ENCODE data around the gene LRRTM3. TPM values are rescaled to one million over a fixed set of nuclear protein-coding genes. Genes with fewer than 3 reads are reported as not detected.

The LRRTM3 gene
- total and polyA plus RNA-seq, 7 donors, result 0.01 to 0.03 TPM; not detected in 5

DNA sequence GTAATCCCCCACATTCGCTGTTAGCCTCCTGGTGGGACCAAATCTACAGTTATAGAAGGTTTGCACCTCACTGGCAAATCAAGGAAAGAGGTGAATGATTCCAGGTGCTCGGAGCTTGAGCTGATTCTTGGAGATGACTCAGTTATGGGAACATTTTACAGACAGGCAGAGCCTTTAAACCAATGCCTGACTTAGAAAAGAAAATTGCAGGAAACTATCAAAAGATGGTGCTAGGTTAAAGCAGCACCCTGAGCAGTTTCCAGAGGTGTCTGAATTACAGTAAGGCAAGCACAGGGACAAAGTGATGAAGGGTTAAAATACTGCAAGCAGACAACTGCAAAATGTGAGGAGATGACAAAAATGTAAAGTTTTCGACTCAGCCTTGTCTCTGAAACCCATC lies 2.9 kb downstream of the LRRTM3 start:
- peaks cover 15% of the 10 kb centered on the region for H3K4me1 ChIP-seq
- WGBS, 3 donors, result 23 to 37% (median 25%) methylated on average over 3 of the region's 3 CpGs
- DNase-seq (no peak), ATAC-seq (no peak)
- H3K36me3 ChIP-seq (ENCODE audit: insufficient read depth in 1 of 2, low read depth in 1 of 2), result no peaks in the 10 kb centered on the region
- no peak overlapping the region for H3K27ac ChIP-seq
- TF ChIP-seq, protein P1, sequence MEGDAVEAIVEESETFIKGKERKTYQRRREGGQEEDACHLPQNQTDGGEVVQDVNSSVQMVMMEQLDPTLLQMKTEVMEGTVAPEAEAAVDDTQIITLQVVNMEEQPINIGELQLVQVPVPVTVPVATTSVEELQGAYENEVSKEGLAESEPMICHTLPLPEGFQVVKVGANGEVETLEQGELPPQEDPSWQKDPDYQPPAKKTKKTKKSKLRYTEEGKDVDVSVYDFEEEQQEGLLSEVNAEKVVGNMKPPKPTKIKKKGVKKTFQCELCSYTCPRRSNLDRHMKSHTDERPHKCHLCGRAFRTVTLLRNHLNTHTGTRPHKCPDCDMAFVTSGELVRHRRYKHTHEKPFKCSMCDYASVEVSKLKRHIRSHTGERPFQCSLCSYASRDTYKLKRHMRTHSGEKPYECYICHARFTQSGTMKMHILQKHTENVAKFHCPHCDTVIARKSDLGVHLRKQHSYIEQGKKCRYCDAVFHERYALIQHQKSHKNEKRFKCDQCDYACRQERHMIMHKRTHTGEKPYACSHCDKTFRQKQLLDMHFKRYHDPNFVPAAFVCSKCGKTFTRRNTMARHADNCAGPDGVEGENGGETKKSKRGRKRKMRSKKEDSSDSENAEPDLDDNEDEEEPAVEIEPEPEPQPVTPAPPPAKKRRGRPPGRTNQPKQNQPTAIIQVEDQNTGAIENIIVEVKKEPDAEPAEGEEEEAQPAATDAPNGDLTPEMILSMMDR (IDR thresholded peaks at IDR 0.05), result no peak
- no peaks in the 10 kb centered on the region for H3K9me3 ChIP-seq
- peaks cover 4 to 5% (median 5%) of the 10 kb centered on the region in 3 donors for H3K27me3 ChIP-seq (ENCODE audit: insufficient read depth in 3 of 3, low read length in 2 of 3)
- no peak overlapping the region for H3K4me3 ChIP-seq
- intact Hi-C loops (cut with DNase I), result no loop called here

DNA sequence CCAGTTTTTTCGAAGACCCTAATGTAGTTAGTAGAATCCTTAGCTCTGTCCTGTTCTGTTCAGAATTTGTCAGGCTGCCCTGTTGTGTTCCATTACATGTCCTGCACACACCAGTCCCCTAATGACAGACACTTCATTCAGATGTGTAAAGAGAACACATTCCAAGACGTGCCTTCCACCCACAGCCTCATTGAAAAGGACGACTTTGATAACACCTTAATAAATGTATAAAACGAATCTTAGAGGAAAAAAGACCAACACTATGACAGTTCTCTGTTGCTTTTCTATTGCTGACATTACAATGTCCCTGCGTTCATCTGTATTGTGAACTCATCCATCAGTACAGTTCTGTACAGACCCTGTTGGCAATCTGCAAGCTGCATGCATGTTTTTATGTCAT lies 3.5 kb downstream of the LRRTM3 start:
- ATAC-seq (no peak), DNase-seq (no peak)
- Histone ChIP-seq H3K36me3 (ENCODE audit: insufficient read depth in 1 of 2, low read depth in 1 of 2) (no peaks in the 10 kb centered on the region), H3K27me3 (ENCODE audit: insufficient read depth in 3 of 3, low read length in 2 of 3) (peaks cover 4 to 5% (median 5%) of the 10 kb centered on the region in 3 donors), H3K4me3 (no peak overlapping the region), H3K9me3 (no peaks in the 10 kb centered on the region), H3K4me1 (peaks cover 15% of the 10 kb centered on the region), H3K27ac (no peak overlapping the region)
- TF ChIP-seq, protein P1 (IDR thresholded peaks at IDR 0.05), result no peak
- 25 to 45% (median 29%) methylated on average over 5 of the region's 5 CpGs for WGBS, 3 donors
- intact Hi-C loops (cut with DNase I), result no loop called here

DNA sequence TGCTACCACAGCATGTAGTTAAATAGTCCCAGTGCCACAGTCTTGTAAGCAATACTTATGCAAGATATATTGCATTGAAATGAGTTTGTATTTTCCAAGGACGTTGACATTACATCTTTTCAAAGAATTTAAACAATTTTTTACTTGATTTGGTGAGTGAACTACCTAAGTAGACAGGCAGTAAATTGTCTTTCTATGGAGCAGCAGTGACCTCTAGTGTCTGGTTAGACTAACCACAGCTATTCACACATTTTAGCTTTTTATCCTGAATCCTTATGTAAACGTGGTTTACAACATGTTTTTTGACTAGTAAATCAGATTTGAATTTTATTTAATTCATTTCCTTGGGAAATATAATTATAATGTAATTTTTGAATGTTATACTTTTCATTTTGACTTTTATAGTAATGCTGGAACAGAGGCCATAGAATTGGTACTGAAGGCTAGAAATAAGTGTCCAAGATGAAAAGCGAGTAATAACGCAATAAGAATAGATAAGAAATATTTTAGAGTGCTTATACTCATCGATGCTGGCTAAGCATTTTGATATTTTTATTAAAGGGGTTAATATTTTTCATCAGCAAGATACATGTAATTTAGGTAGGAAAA lies 5.6 kb downstream of the LRRTM3 start:
- H3K27ac ChIP-seq, result no peak overlapping the region
- H3K27me3 ChIP-seq (ENCODE audit: insufficient read depth in 3 of 3, low read length in 2 of 3), result peaks cover 4 to 5% (median 5%) of the 10 kb centered on the region in 3 donors
- TF ChIP-seq, protein P1 (IDR thresholded peaks at IDR 0.05), result peak; percentile 84
- DNase-seq (no peak), ATAC-seq (peak in 3 of 4 donors; percentile 43 to 73 (median 52))
- intact Hi-C loops (cut with DNase I), result no loop called here
- no peaks in the 10 kb centered on the region for H3K36me3 ChIP-seq (ENCODE audit: insufficient read depth in 1 of 2, low read depth in 1 of 2)
- no peak overlapping the region for H3K4me3 ChIP-seq
- H3K4me1 ChIP-seq, result peaks cover 15% of the 10 kb centered on the region
- no peaks in the 10 kb centered on the region for H3K9me3 ChIP-seq
- 23 to 34% (median 29%) methylated on average over 5 of the region's 5 CpGs for WGBS, 3 donors

DNA sequence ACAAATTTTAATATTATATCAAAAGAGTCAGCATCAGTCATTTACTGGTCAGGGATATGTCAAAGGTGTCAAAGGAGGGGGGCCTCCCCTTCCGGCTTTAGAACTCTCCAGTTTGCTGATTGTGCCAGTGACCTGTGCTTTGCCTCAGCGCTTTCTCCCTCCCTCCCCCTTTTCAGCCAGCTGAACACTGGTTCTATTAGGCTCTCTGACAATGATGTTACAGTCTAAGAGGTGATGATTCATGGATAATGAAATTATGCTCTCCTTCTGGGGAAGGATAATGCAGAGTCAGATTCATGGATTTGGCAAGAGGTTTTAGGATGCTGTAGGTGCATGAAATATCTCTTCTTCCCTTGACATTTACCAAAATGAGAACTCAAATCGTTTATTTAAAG lies 6.1 kb downstream of the LRRTM3 start:
- ATAC-seq, result no peak
- TF ChIP-seq, protein P1 (IDR thresholded peaks at IDR 0.05), result no peak
- intact Hi-C loops (cut with DNase I), result no loop called here
- Histone ChIP-seq H3K4me1 (peaks cover 15% of the 10 kb centered on the region), H3K9me3 (no peaks in the 10 kb centered on the region), H3K4me3 (no peak overlapping the region), H3K27ac (no peak overlapping the region), H3K27me3 (ENCODE audit: insufficient read depth in 3 of 3, low read length in 2 of 3) (peaks cover 4 to 5% (median 5%) of the 10 kb centered on the region in 3 donors), H3K36me3 (ENCODE audit: insufficient read depth in 1 of 2, low read depth in 1 of 2) (no peaks in the 10 kb centered on the region)
- WGBS, 3 donors, result 14 to 25% (median 20%) methylated on average over 3 of the region's 3 CpGs
- no peak for DNase-seq

DNA sequence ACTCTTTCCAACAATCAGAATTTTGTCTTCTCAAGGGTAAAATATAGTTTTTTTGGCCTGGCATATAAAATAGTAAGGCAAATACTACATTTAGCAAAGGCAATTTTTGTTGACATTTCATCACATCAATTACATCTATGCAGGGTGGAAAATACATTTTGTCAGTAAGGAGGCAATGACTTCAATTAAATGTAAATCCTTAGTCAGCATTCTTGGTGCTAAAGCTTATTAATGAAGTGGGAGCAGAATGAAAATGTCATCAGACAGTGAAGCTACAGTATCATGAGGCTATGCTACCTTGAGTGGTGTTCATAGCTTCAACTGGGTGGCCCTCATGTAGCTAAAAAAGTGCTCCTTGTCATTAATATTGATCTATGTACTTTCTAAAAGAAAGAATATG lies 8.9 kb downstream of the LRRTM3 start:
- Histone ChIP-seq H3K27me3 (ENCODE audit: insufficient read depth in 3 of 3, low read length in 2 of 3) (peaks cover 0 to 5% (median 2%) of the 10 kb centered on the region in 3 donors), H3K4me3 (no peak overlapping the region), H3K4me1 (no peaks in the 10 kb centered on the region), H3K27ac (no peak overlapping the region), H3K36me3 (ENCODE audit: insufficient read depth in 1 of 2, low read depth in 1 of 2) (no peaks in the 10 kb centered on the region), H3K9me3 (no peaks in the 10 kb centered on the region)
- no peak for DNase-seq
- intact Hi-C loops (cut with DNase I), result no loop called here
- TF ChIP-seq, protein P1 (IDR thresholded peaks at IDR 0.05), result no peak
- ATAC-seq, result no peak
